HEK293 (cell line): Measurements from ENCODE around the gene KCNJ6.

Experiments used
- CTCF ChIA-PET: fragments of 350-600 bp; formaldehyde crosslinking; extraction: SDS; loops from one replicate; lab custom pipeline; 2021; ENCODE audit warnings: antibody characterized with exemption; lab: Yijun Ruan, JAX
- POLR2A ChIA-PET: fragments of 300-600 bp; formaldehyde crosslinking; extraction: SDS; loops from one replicate; lab custom pipeline; 2020; ENCODE audit warnings: antibody characterized with exemption, inconsistent platforms; lab: Yijun Ruan, JAX
- H3K27ac ChIP-seq: fragments of 200-500 bp; sonication (Bioruptor generic); 2 replicates; pipeline ENCODE4 v1.5.1; 2014; ENCODE audit warnings: low read depth, low read length, control low read depth, inconsistent platforms; ENCODE audit errors: extremely low read depth
- H3K36me3 ChIP-seq, 2 experiments: fragments of 200-500 bp in 1 of 2; sonication (Bioruptor generic) in 1 of 2; 1 replicate in 1 of 2; 2 replicates in 1 of 2; pipeline ENCODE4 v1.5.1; 2014 to 2017; ENCODE audit warnings: inconsistent platforms in 2 of 2, low read length in 2 of 2; ENCODE audit not compliant: control insufficient read depth in 2 of 2, insufficient read depth in 1 of 2
- H3K4me1 ChIP-seq: fragments of 200-500 bp; sonication (Bioruptor generic); 2 replicates; pipeline ENCODE4 v1.5.1; 2014; ENCODE audit warnings: mild to moderate bottlenecking, low read length, inconsistent platforms; ENCODE audit not compliant: control insufficient read depth, insufficient read depth
- H3K4me3 ChIP-seq: 2 replicates; pipeline ENCODE4 v1.5.1; 2011; ENCODE audit warnings: low read depth, mild to moderate bottlenecking, control low read depth, low read length, moderate library complexity
- H3K9me3 ChIP-seq: fragments of 200-500 bp; sonication (Bioruptor generic); 2 replicates; pipeline ENCODE4 v1.5.1; 2014; ENCODE audit warnings: low read depth, low read length, inconsistent platforms; ENCODE audit not compliant: control insufficient read depth, insufficient read depth
- ATF2 ChIP-seq: fragments of 450-650 bp; formaldehyde crosslinking; IDR thresholded peaks from 2 replicates; pipeline ENCODE4 v1.5.1; 2016; ENCODE audit warnings: missing biosample characterization, missing genetic modification characterization, low read depth
- GLIS1 ChIP-seq: fragments of 450-650 bp; formaldehyde crosslinking; IDR thresholded peaks from 2 replicates; pipeline ENCODE4 v1.5.1; 2016; ENCODE audit warnings: missing biosample characterization, missing genetic modification characterization
- HOXA7 ChIP-seq: sonication (generic); formaldehyde crosslinking; IDR thresholded peaks from 2 replicates; pipeline ENCODE4 v1.8.1; 2022; ENCODE audit warnings: missing genetic modification reagents, borderline replicate concordance
- SP2 ChIP-seq: fragments of 450-650 bp; formaldehyde crosslinking; IDR thresholded peaks from 2 replicates; pipeline ENCODE4 v1.5.1; 2016; ENCODE audit warnings: missing biosample characterization, missing genetic modification characterization
- TCF7L2 ChIP-seq: IDR thresholded peaks from 2 replicates; pipeline ENCODE4 v1.6.1; 2011; ENCODE audit warnings: low read depth, mild to moderate bottlenecking, inconsistent platforms, low read length, moderate library complexity, borderline replicate concordance
- ZBTB20 ChIP-seq: fragments of 450-650 bp; formaldehyde crosslinking; IDR thresholded peaks from 2 replicates; pipeline ENCODE4 v1.5.1; 2016; ENCODE audit warnings: missing biosample characterization, missing genetic modification characterization
- ZFP37 ChIP-seq: fragments of 450-650 bp; formaldehyde crosslinking; IDR thresholded peaks from 2 replicates; pipeline ENCODE4 v1.5.1; 2016; ENCODE audit warnings: missing biosample characterization, missing genetic modification characterization
- ZFP41 ChIP-seq: fragments of 450-650 bp; formaldehyde crosslinking; IDR thresholded peaks from 2 replicates; pipeline ENCODE4 v1.5.1; 2016; ENCODE audit warnings: missing biosample characterization, missing genetic modification characterization, borderline replicate concordance
- ZNF114 ChIP-seq: fragments of 450-650 bp; formaldehyde crosslinking; IDR thresholded peaks from 2 replicates; pipeline ENCODE4 v1.5.0; 2017; ENCODE audit warnings: missing biosample characterization, missing genetic modification characterization
- ZNF366 ChIP-seq: fragments of 450-650 bp; formaldehyde crosslinking; conservative IDR thresholded peaks from 2 replicates; pipeline ENCODE4 v1.5.1; 2016; ENCODE audit warnings: missing biosample characterization, missing genetic modification characterization
- ZNF473 ChIP-seq: fragments of 450-650 bp; formaldehyde crosslinking; IDR thresholded peaks from 2 replicates; pipeline ENCODE4 v1.5.1; 2017; ENCODE audit warnings: missing biosample characterization, missing genetic modification characterization
- ZSCAN16 ChIP-seq: fragments of 450-650 bp; formaldehyde crosslinking; IDR thresholded peaks from 2 replicates; pipeline ENCODE4 v1.5.1; 2016; ENCODE audit warnings: missing biosample characterization, missing genetic modification characterization
- TF ChIP-seq, protein P1 (sequence below): fragments of 450-650 bp; formaldehyde crosslinking; IDR thresholded peaks from 2 replicates; pipeline ENCODE4 v1.5.1; 2016; ENCODE audit warnings: missing biosample characterization, missing genetic modification characterization
- TF ChIP-seq, protein P2 (sequence below): fragments of 450-650 bp; formaldehyde crosslinking; IDR thresholded peaks from 2 replicates; pipeline ENCODE4 v1.5.1; 2016; ENCODE audit warnings: missing biosample characterization, missing genetic modification characterization

KCNJ6 gene

GRCh38 chr21:37865156-37865555 lies 51.1 kb downstream of the KCNJ6 start:
- no peak overlapping the region for H3K27ac ChIP-seq
- no peak overlapping the region for H3K4me3 ChIP-seq
- TF ChIP-seq GLIS1: no peak
- no peak for TF ChIP-seq ZBTB20 (tag by site-specific recombination)
- ChIA-PET POLR2A (no interaction called here), CTCF (interaction anchor here (0.6 to 0.8 kb wide), 2 partner anchors 10 to 79 kb away, joined by 3 to 6 read pairs; no protein-coding TSS in a partner anchor)
- no peaks in the 10 kb centered on the region for H3K9me3 ChIP-seq
- H3K36me3 ChIP-seq: no peaks in the 10 kb centered on the region
- H3K4me1 ChIP-seq: no peaks in the 10 kb centered on the region

- ChIA-PET POLR2A (no interaction called here), CTCF (no interaction called here)
- Histone ChIP-seq H3K4me1 (no peaks in the 10 kb centered on the region), H3K9me3 (no peaks in the 10 kb centered on the region), H3K27ac (no peak overlapping the region), H3K36me3 (no peaks in the 10 kb centered on the region), H3K4me3 (no peak overlapping the region)
- TF ChIP-seq ZSCAN16 (tag by site-specific recombination) (no peak), ZNF114 (no peak), SP2 (tag by site-specific recombination) (no peak), ZFP41 (tag by site-specific recombination) (no peak), ZNF366 (tag by site-specific recombination) (no peak), ZNF473 (tag by site-specific recombination) (no peak), HOXA7 (no peak), ZFP37 (tag by site-specific recombination) (no peak)
- TF ChIP-seq, protein P1, sequence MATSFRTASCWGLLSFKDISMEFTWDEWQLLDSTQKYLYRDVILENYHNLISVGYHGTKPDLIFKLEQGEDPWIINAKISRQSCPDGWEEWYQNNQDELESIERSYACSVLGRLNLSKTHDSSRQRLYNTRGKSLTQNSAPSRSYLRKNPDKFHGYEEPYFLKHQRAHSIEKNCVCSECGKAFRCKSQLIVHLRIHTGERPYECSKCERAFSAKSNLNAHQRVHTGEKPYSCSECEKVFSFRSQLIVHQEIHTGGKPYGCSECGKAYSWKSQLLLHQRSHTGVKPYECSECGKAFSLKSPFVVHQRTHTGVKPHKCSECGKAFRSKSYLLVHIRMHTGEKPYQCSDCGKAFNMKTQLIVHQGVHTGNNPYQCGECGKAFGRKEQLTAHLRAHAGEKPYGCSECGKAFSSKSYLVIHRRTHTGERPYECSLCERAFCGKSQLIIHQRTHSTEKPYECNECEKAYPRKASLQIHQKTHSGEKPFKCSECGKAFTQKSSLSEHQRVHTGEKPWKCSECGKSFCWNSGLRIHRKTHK: no peak
- TF ChIP-seq, protein P2, sequence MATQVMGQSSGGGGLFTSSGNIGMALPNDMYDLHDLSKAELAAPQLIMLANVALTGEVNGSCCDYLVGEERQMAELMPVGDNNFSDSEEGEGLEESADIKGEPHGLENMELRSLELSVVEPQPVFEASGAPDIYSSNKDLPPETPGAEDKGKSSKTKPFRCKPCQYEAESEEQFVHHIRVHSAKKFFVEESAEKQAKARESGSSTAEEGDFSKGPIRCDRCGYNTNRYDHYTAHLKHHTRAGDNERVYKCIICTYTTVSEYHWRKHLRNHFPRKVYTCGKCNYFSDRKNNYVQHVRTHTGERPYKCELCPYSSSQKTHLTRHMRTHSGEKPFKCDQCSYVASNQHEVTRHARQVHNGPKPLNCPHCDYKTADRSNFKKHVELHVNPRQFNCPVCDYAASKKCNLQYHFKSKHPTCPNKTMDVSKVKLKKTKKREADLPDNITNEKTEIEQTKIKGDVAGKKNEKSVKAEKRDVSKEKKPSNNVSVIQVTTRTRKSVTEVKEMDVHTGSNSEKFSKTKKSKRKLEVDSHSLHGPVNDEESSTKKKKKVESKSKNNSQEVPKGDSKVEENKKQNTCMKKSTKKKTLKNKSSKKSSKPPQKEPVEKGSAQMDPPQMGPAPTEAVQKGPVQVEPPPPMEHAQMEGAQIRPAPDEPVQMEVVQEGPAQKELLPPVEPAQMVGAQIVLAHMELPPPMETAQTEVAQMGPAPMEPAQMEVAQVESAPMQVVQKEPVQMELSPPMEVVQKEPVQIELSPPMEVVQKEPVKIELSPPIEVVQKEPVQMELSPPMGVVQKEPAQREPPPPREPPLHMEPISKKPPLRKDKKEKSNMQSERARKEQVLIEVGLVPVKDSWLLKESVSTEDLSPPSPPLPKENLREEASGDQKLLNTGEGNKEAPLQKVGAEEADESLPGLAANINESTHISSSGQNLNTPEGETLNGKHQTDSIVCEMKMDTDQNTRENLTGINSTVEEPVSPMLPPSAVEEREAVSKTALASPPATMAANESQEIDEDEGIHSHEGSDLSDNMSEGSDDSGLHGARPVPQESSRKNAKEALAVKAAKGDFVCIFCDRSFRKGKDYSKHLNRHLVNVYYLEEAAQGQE: no peak
Observed at GRCh38 chr21:37863842-37864241, 52.4 kb downstream of the KCNJ6 start.

DNA sequence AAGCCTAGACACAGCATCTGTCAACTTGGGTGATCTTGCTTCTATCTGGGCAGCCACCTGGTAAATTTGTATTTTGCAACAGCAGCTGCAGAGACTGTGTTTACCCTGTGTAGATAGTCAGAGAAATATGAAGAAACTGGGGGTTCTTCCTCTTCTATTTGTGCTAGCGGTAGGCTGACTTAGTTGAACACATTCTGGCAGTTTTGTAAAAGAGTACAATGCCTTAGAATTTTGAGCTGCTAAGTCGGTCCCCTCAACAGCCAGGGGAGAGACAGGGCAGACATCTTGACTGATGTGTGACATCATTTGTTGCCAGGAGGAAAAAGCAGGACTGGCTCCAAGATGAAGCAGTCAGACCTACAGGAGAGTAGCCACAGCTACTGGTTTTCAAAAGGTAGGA lies 53.7 kb downstream of the KCNJ6 start:
- H3K9me3 ChIP-seq: no peaks in the 10 kb centered on the region
- H3K36me3 ChIP-seq: no peaks in the 10 kb centered on the region
- no peak overlapping the region for H3K27ac ChIP-seq
- POLR2A ChIA-PET: no interaction called here
- H3K4me1 ChIP-seq: no peaks in the 10 kb centered on the region
- no peak overlapping the region for H3K4me3 ChIP-seq
- peak; percentile 65 for TF ChIP-seq ATF2 (tag by site-specific recombination)
- TF ChIP-seq TCF7L2: no peak
- CTCF ChIA-PET: interaction anchor here (0.6 to 1.4 kb wide), 5 partner anchors 50 to 264 kb away, joined by 3 to 4 read pairs (median 4); no protein-coding TSS in a partner anchor
